ENCODE measurements around the gene TBCD.

The TBCD gene

DNA sequence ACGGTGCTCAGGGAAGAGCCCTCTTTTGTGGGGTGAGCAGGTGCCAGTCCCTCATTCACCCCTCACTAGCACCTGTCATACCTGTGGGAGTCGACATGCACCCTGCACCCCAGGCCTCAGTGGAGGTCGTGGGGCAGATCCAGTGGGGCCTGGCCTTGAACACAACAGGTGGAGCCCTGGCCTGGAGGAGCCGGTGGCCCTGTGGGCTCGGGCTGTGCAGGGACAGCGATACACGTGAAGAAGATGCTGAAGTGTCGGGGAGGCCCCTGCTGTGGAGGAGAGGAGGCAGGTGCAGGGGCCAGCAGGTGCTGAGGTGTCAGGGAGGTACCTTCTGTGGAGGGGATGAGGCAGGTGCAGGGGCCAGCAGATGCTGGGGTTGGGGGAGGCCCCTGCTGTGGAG lies 56.1 kb downstream of the TBCD start:
- no peak overlapping the region for H3K4me3 ChIP-seq (ENCODE audit: low read length)
- H3K27ac ChIP-seq (ENCODE audit: low read length): no peak overlapping the region
- no peak overlapping the region for H3K9ac ChIP-seq (ENCODE audit: low read length)
- no peaks in the 10 kb centered on the region for H4K20me1 ChIP-seq (ENCODE audit: insufficient read depth, low read length)
- H3K9me2 ChIP-seq (replicated peaks; ENCODE audit: insufficient read depth, low read length): no peaks in the 10 kb centered on the region
- no peaks in the 10 kb centered on the region for H3K4me1 ChIP-seq (ENCODE audit: low read length)
- no peaks in the 10 kb centered on the region for H3K27me3 ChIP-seq (replicated peaks; ENCODE audit: insufficient read depth, low read length)
- TF ChIP-seq, protein P1, sequence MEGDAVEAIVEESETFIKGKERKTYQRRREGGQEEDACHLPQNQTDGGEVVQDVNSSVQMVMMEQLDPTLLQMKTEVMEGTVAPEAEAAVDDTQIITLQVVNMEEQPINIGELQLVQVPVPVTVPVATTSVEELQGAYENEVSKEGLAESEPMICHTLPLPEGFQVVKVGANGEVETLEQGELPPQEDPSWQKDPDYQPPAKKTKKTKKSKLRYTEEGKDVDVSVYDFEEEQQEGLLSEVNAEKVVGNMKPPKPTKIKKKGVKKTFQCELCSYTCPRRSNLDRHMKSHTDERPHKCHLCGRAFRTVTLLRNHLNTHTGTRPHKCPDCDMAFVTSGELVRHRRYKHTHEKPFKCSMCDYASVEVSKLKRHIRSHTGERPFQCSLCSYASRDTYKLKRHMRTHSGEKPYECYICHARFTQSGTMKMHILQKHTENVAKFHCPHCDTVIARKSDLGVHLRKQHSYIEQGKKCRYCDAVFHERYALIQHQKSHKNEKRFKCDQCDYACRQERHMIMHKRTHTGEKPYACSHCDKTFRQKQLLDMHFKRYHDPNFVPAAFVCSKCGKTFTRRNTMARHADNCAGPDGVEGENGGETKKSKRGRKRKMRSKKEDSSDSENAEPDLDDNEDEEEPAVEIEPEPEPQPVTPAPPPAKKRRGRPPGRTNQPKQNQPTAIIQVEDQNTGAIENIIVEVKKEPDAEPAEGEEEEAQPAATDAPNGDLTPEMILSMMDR (IDR thresholded peaks at IDR 0.05; ENCODE audit: low read length): no peak
- TF ChIP-seq EZH2 (optimal IDR thresholded peaks at IDR 0.05; ENCODE audit: low read depth, low read length) (no peak), EZH2phosphoT487 (IDR thresholded peaks at IDR 0.05; ENCODE audit: low read length) (no peak)
- H3K36me3 ChIP-seq (replicated peaks; ENCODE audit: insufficient read depth, low read length): no peaks in the 10 kb centered on the region
- no peaks in the 10 kb centered on the region for H3K9me3 ChIP-seq (replicated peaks; ENCODE audit: insufficient read depth, low read length)
- no peak for DNase-seq
- H3F3A ChIP-seq (ENCODE audit: insufficient read depth, low read length): no peaks in the 10 kb centered on the region
- H3K79me2 ChIP-seq (ENCODE audit: low read length): peaks cover 7% of the 10 kb centered on the region
- no peak overlapping the region for H2AFZ ChIP-seq (ENCODE audit: low read length)
- H3K4me2 ChIP-seq (ENCODE audit: low read depth, low read length): no peak overlapping the region

DNA sequence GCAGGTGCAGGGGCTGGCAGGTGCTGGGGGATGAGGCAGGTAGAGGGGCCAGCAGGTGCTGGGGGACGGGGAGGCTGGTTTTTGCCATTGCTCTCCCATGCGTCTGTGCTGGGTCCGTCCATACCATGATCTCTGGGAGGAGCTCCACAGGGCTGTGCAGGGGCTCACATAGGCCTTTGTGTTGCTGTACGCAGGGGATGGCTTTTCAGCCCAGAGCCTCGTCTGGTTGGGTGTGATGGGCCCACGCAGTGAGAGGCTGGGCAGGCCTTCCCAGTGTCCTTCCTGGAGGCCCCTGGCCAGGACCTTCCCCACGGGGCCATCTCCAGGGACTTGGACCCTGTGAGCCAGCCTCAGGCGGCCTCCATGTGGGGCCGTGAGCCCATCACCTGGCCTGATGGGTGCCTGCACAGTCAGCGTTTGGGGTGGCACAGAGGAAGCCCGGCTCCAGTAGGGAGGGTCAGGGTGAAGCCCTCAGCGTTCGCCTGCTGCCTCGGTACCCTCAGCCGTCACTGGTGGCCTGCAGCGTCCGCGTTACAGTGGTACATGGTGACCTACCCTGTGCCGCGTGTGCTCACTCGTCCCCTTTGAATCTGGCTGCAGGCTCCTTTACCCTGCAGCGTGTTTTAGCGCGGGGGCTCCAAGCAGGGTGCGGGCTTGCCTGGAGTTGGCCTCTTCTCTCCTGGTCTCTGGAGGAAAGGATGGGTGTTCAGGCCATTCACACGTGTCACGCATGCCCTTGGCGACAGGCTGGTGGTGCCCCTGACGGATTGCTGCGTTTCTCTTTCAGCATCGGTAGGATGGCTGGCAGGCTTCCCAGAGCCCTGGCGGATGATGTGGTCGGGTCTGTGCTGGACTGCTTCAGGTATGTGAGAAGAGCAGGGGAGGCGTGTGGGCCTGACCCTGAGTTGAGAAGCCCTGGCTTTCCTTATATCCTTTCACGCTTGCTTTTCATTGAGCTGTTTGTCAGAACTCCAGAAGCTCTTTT lies 57.3 kb downstream of the TBCD start:
- Histone ChIP-seq H3F3A (ENCODE audit: insufficient read depth, low read length) (no peaks in the 10 kb centered on the region), H2AFZ (ENCODE audit: low read length) (no peak overlapping the region), H3K36me3 (replicated peaks; ENCODE audit: insufficient read depth, low read length) (no peaks in the 10 kb centered on the region), H3K4me2 (ENCODE audit: low read depth, low read length) (no peak overlapping the region), H3K9me2 (replicated peaks; ENCODE audit: insufficient read depth, low read length) (no peaks in the 10 kb centered on the region), H4K20me1 (ENCODE audit: insufficient read depth, low read length) (no peaks in the 10 kb centered on the region), H3K4me3 (ENCODE audit: low read length) (no peak overlapping the region), H3K9ac (ENCODE audit: low read length) (no peak overlapping the region), H3K27ac (ENCODE audit: low read length) (no peak overlapping the region), H3K27me3 (replicated peaks; ENCODE audit: insufficient read depth, low read length) (no peaks in the 10 kb centered on the region), H3K9me3 (replicated peaks; ENCODE audit: insufficient read depth, low read length) (no peaks in the 10 kb centered on the region), H3K79me2 (ENCODE audit: low read length) (no peaks in the 10 kb centered on the region), H3K4me1 (ENCODE audit: low read length) (no peaks in the 10 kb centered on the region)
- TF ChIP-seq, protein P1 (IDR thresholded peaks at IDR 0.05; ENCODE audit: low read length): no peak
- TF ChIP-seq EZH2 (optimal IDR thresholded peaks at IDR 0.05; ENCODE audit: low read depth, low read length): no peak
- TF ChIP-seq EZH2phosphoT487 (IDR thresholded peaks at IDR 0.05; ENCODE audit: low read length): no peak
- no peak for DNase-seq

DNA sequence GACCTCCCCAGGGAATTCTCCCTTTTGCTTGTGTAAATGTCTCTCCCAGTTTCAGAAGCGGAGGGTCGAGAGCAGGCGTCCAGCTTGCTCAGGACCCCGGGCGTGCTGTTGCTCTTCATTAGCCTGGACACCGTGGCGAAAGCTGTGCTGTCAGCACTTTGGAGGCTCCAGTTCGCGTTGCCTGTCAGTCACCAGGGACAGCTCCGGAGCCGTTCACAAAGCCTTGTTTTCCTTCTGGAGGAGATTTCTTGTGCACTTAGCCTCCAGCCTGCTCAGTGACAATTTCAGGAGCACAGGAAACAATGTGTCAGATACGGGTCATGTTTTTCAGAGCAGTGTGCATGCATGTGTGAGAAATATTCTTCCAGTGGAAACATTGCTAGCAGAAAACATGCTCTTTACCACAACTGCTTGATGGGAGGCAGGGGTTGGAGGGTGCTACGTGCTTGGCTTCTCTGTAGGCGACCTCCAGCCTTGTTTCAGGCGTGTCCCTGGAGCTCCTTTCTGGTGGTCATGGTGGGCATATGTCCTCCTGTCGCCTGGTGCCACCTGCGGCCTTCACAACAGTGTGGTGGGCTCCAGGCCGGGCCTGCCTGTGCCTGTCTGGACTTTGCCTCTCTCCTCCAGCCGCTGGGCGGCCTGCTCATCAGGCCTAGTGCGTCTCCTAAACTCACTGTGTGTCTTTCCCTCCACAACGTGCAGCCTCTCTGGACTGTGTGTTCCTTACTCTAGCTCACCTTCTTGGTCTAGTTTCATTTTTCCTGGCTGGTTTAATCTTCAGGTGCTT lies 59.0 kb downstream of the TBCD start:
- no peak for TF ChIP-seq EZH2 (optimal IDR thresholded peaks at IDR 0.05; ENCODE audit: low read depth, low read length)
- no peak for TF ChIP-seq EZH2phosphoT487 (IDR thresholded peaks at IDR 0.05; ENCODE audit: low read length)
- TF ChIP-seq, protein P1 (IDR thresholded peaks at IDR 0.05; ENCODE audit: low read length): no peak
- Histone ChIP-seq H3K4me3 (ENCODE audit: low read length) (no peak overlapping the region), H3K4me2 (ENCODE audit: low read depth, low read length) (no peak overlapping the region), H3K4me1 (ENCODE audit: low read length) (no peaks in the 10 kb centered on the region), H3F3A (ENCODE audit: insufficient read depth, low read length) (no peaks in the 10 kb centered on the region), H3K9me2 (replicated peaks; ENCODE audit: insufficient read depth, low read length) (no peaks in the 10 kb centered on the region), H3K36me3 (replicated peaks; ENCODE audit: insufficient read depth, low read length) (no peaks in the 10 kb centered on the region), H3K9ac (ENCODE audit: low read length) (no peak overlapping the region), H4K20me1 (ENCODE audit: insufficient read depth, low read length) (no peaks in the 10 kb centered on the region), H3K27me3 (replicated peaks; ENCODE audit: insufficient read depth, low read length) (no peaks in the 10 kb centered on the region), H3K27ac (ENCODE audit: low read length) (no peak overlapping the region), H3K79me2 (ENCODE audit: low read length) (no peaks in the 10 kb centered on the region), H3K9me3 (replicated peaks; ENCODE audit: insufficient read depth, low read length) (no peaks in the 10 kb centered on the region), H2AFZ (ENCODE audit: low read length) (no peak overlapping the region)
- DNase-seq: no peak
